Adrenal gland (tissue), 5 donors: Measurements from ENCODE around the gene ANKRD10.

Experiments
- POLR2A ChIP-seq, 2 donors: fragments of 450-650 bp; IDR thresholded peaks; one replicate each; pipeline ENCODE4 v1.6.1; 2017; ENCODE audit warnings: antibody characterized with exemption in 2 of 2, mild to moderate bottlenecking in 2 of 2, moderate library complexity in 1 of 2
- TF ChIP-seq, protein P1 (sequence below), 6 experiments: fragments of 450-650 bp in 4 of 6; fragments of 200-600 bp in 2 of 6; sonication (generic) in 1 of 6; IDR thresholded peaks; 1 replicate in 5 of 6; 2 replicates in 1 of 6; pipeline versions ENCODE4 v1.5.1 to v1.8.0; 2016 to 2021; ENCODE audit warnings: antibody characterized with exemption in 6 of 6, mild to moderate bottlenecking in 2 of 6, moderate library complexity in 1 of 6
- donor health status: DM: no; HTN: no; CAD: no.

DNA sequence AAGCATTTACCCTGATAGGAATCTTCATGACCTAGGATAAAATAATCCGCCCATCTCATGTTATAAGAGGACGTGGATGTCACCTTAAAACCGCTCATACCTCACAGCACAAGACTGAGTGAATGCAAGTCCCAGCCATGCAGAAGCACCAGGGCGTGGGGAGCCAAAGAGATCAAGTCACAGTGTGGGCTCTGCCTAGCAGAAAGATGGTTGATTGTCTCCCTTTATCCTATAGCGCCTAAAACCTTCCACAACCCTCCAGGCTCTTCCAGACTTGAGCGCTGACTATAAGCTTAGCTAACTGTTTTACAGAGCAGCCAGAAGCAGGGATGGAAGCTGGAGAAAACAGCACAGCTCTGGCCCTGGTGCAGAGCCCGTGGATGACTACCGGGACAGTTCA lies 6.8 kb upstream of the ANKRD10 start:
- TF ChIP-seq, protein P1, sequence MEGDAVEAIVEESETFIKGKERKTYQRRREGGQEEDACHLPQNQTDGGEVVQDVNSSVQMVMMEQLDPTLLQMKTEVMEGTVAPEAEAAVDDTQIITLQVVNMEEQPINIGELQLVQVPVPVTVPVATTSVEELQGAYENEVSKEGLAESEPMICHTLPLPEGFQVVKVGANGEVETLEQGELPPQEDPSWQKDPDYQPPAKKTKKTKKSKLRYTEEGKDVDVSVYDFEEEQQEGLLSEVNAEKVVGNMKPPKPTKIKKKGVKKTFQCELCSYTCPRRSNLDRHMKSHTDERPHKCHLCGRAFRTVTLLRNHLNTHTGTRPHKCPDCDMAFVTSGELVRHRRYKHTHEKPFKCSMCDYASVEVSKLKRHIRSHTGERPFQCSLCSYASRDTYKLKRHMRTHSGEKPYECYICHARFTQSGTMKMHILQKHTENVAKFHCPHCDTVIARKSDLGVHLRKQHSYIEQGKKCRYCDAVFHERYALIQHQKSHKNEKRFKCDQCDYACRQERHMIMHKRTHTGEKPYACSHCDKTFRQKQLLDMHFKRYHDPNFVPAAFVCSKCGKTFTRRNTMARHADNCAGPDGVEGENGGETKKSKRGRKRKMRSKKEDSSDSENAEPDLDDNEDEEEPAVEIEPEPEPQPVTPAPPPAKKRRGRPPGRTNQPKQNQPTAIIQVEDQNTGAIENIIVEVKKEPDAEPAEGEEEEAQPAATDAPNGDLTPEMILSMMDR (IDR thresholded peaks at IDR 0.05), result no peak
- TF ChIP-seq POLR2A (IDR thresholded peaks at IDR 0.05), result no peak
